HEK293T (cell line): ENCODE data around the gene ITGB5.

Source experiments
- CTCF ChIA-PET: fragments of 350-600 bp; formaldehyde crosslinking; extraction: SDS; loops from one replicate; lab custom pipeline; 2021; ENCODE audit warnings: antibody characterized with exemption, inconsistent platforms; lab: Yijun Ruan, JAX
- POLR2A ChIA-PET: fragments of 350-600 bp; formaldehyde crosslinking; extraction: SDS; loops from one replicate; lab custom pipeline; 2020; ENCODE audit warnings: antibody characterized with exemption, inconsistent platforms; lab: Yijun Ruan, JAX
- DNase-seq: peaks from one replicate; pipeline ENCODE4 v3.0.0; 2012; ENCODE audit warnings: mixed read lengths; ENCODE audit errors: extremely low spot score
- ARNT ChIP-seq: fragments of 450-650 bp; IDR thresholded peaks from 2 replicates; pipeline ENCODE4 v1.6.1; 2017; ENCODE audit warnings: mild to moderate bottlenecking
- BHLHE40 ChIP-seq: fragments of 450-650 bp; IDR thresholded peaks from 2 replicates; pipeline ENCODE4 v1.6.1; 2016; ENCODE audit warnings: mild to moderate bottlenecking, moderate library complexity, borderline replicate concordance
- CTBP1 ChIP-seq: fragments of 450-650 bp; IDR thresholded peaks from 2 replicates; pipeline ENCODE4 v1.6.1; 2016; ENCODE audit warnings: borderline replicate concordance
- ELF4 ChIP-seq: fragments of 450-650 bp; IDR thresholded peaks from 2 replicates; pipeline ENCODE4 v1.6.1; 2017; ENCODE audit warnings: antibody characterized with exemption
- FOXA1 ChIP-seq: fragments of 450-650 bp; IDR thresholded peaks from 2 replicates; pipeline ENCODE4 v1.6.1; 2016; ENCODE audit warnings: mild to moderate bottlenecking
- FOXK2 ChIP-seq: fragments of 450-650 bp; IDR thresholded peaks from 2 replicates; pipeline ENCODE4 v1.6.1; 2016; ENCODE audit warnings: mild to moderate bottlenecking
- FOXM1 ChIP-seq: fragments of 450-650 bp; IDR thresholded peaks from 2 replicates; pipeline ENCODE4 v1.6.1; 2017; ENCODE audit warnings: mild to moderate bottlenecking, borderline replicate concordance
- HDGF ChIP-seq: fragments of 450-650 bp; IDR thresholded peaks from 2 replicates; pipeline ENCODE4 v1.6.1; 2017; ENCODE audit warnings: antibody characterized with exemption, borderline replicate concordance
- L3MBTL2 ChIP-seq: fragments of 450-650 bp; conservative IDR thresholded peaks from 2 replicates; pipeline ENCODE4 v1.6.1; 2016; ENCODE audit warnings: mild to moderate bottlenecking
- LEF1 ChIP-seq: fragments of 450-650 bp; IDR thresholded peaks from 2 replicates; pipeline ENCODE4 v1.6.1; 2017; ENCODE audit warnings: mild to moderate bottlenecking, borderline replicate concordance
- NFRKB ChIP-seq: fragments of 450-650 bp; IDR thresholded peaks from 2 replicates; pipeline ENCODE4 v1.6.1; 2016; ENCODE audit warnings: mild to moderate bottlenecking, moderate library complexity
- SP1 ChIP-seq: fragments of 450-650 bp; IDR thresholded peaks from 2 replicates; pipeline ENCODE4 v1.6.1; 2017
- SUZ12 ChIP-seq: fragments of 450-650 bp; IDR thresholded peaks from 2 replicates; pipeline ENCODE4 v1.6.1; 2016; ENCODE audit warnings: mild to moderate bottlenecking
- TARDBP ChIP-seq: fragments of 450-650 bp; IDR thresholded peaks from 2 replicates; pipeline ENCODE4 v1.6.1; 2016
- ZNF384 ChIP-seq: fragments of 450-650 bp; IDR thresholded peaks from 2 replicates; pipeline ENCODE4 v1.6.1; 2016
- TF ChIP-seq, protein P1 (sequence below): fragments of 450-650 bp; IDR thresholded peaks from 2 replicates; pipeline ENCODE4 v1.6.1; 2016

ITGB5 gene

DNA sequence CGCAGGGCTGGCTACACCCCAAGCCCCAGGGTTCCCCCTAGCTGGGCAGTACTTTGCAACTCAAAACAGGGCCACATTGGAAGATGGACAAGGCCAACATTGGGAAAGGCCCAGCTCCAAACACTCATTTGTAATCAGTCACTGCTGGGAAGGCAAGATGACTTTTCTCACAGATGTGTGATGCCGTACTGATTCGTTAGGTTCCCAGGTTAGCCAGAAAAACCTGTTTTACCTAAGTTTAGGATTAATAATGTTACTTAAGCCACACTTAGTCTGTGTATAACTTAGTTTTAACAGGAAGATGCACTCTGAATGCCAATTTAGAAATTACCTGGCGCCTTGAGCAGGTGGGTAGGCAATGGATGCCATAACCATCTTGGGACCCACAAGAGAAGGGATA, 71.0 kb downstream of the ITGB5 start:
- TF ChIP-seq NFRKB (no peak), SP1 (no peak), ARNT (no peak), HDGF (no peak)
- TF ChIP-seq, protein P1, sequence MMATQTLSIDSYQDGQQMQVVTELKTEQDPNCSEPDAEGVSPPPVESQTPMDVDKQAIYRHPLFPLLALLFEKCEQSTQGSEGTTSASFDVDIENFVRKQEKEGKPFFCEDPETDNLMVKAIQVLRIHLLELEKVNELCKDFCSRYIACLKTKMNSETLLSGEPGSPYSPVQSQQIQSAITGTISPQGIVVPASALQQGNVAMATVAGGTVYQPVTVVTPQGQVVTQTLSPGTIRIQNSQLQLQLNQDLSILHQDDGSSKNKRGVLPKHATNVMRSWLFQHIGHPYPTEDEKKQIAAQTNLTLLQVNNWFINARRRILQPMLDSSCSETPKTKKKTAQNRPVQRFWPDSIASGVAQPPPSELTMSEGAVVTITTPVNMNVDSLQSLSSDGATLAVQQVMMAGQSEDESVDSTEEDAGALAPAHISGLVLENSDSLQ: no peak
- no peak for DNase-seq
- CTCF ChIA-PET: interaction anchor here (0.5 kb wide), 1 partner anchor 19 kb away, joined by 3 read pairs; no protein-coding TSS in a partner anchor
- POLR2A ChIA-PET: no interaction called here

DNA sequence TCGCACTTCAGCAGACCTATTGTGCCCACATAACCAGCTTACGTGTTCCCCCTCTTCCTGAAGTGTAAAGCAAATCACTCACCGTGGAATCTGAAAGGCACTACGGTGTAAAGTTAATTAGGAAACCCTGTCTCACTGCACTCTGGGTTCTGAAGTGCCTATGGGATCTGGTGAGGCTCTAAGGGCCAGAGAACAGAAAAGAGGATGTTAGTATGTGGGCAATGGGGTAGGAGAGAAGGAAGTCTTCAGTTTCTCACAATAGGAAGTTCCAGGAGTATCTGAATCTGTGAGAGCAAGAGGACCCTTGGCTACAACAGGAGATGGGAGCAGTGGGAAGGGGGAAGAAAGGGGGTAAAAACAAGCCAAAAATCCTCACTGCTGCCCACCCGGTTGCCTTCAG, 71.4 kb downstream of the ITGB5 start:
- DNase-seq: no peak
- ChIA-PET CTCF (interaction anchor here (1.1 kb wide), 1 partner anchor 53 kb away, joined by 4 read pairs; no protein-coding TSS in a partner anchor), POLR2A (no interaction called here)
- no peak for TF ChIP-seq L3MBTL2
- no peak for TF ChIP-seq FOXA1
- no peak for TF ChIP-seq FOXK2
- TF ChIP-seq BHLHE40: no peak
- TF ChIP-seq, protein P1: no peak
- no peak for TF ChIP-seq SP1
- TF ChIP-seq NFRKB: no peak
- TF ChIP-seq CTBP1: no peak
- no peak for TF ChIP-seq LEF1
- no peak for TF ChIP-seq ELF4
- no peak for TF ChIP-seq ARNT
- TF ChIP-seq ZNF384: no peak

DNA sequence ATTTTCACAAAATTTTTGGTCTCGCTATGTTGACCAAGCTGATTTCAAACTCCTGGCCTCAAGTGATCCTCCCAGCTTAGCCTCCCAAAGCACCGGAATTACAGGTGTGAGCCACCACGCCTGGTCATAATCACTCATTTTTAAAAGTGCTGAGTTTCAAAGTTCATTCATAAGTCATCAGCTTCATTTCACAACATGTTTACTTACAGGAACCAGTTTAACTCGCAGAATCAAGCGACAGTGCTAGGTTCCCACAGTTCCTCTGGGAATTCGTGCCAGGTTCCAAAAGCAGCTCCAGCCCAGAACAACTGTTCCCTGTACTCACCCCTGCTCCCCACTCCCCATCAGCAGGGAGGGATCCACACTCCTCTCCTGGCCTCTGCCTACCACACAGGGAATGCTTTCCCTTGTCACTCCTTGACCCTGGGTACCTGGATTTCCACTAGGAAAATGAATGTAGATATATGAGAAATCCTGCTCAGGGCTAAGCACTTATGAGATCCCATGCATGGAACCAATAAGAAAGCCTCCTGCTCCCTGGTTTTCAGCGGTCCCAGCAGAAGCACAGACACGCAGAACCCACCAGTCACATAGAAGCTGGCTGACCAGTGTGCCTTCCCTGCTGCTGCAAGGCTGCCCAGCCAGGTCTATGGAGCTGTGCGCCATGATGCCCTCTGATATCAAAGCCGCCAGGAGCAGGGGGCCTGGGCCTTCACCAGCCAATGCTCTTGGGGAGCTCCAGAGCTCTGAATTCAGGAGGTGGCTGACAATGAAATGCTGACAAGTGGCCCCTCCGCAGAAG, 72.3 kb downstream of the ITGB5 start:
- ChIA-PET CTCF (interaction anchor here (1.1 kb wide), 1 partner anchor 52 kb away, joined by 4 read pairs; no protein-coding TSS in a partner anchor), POLR2A (no interaction called here)
- no peak for DNase-seq
- TF ChIP-seq SUZ12 (no peak), FOXK2 (no peak), NFRKB (no peak), L3MBTL2 (no peak), ARNT (no peak), ZNF384 (no peak), BHLHE40 (no peak), FOXM1 (no peak), LEF1 (no peak), TARDBP (no peak), HDGF (no peak)

DNA sequence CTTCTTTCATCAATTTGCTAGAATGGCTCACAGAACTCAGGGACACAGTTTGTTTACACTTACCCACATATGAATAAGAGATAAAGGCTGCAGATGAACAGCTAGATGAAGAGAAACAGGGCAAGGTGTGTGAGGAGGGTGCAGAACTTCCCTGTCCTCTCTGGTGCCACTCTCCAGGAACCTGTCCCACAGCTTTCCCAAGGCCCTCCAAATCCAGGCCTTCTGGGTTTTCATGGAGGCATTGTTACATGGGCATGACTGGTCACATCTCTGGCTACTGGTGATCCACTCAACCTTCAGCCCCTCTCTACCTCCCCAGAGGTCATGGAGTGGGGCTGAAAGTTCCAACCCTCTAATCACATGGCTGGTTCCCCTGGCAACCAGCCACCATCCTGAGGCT, 73.6 kb downstream of the ITGB5 start:
- no peak for DNase-seq
- TF ChIP-seq BHLHE40: no peak
- no peak for TF ChIP-seq TARDBP
- no peak for TF ChIP-seq SP1
- no peak for TF ChIP-seq ARNT
- TF ChIP-seq LEF1: no peak
- no peak for TF ChIP-seq SUZ12
- no peak for TF ChIP-seq ELF4
- TF ChIP-seq ZNF384: no peak
- ChIA-PET POLR2A (no interaction called here), CTCF (no interaction called here)

DNA sequence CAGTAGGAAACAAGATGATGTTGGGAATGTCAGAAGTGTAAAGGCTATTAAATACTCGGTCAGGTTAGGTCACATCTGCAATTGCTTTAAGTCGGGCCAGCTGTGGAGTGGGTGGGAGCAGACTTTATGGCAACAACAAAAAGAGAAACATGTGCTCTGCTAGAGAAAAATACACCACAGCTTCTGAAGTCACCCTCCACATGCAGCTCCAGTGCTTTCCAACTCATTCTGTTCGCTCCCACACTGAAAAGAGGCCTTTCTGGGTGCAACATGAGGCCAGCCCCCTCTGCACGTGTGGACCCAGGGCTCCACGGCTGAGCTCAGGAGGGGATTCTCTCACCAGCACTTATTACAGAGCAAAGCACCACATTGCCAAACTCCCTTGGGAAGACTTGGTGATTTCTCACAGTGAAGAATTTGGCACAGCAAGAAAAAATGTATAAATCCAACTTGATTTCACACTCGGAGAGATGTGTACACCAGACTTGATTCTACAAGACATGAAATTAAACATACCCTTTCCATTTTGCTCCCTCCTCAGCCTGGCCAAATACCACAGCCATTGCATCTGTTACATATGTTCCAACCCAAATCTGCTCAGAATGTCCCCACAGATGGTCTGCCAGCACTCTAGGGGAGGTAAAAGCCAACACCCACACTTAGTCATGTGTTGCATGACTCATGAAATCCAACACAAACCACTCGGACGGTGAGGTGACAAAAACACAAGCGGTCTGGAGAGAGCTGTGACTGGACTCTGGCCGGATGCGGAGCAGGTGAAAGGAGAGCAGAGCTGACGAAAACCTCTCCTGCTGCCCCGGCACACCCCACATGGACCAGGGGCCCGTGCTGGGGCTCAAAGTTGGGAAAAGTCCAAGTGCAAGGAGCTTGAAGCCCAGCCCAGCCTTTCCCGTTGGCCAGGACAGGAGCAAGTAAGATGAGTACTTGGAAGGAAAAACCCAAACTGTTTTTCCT, 74.6 kb downstream of the ITGB5 start:
- CTCF ChIA-PET: no interaction called here

More for the DNA sequence above, 74.6 kb downstream of the ITGB5 start:
- no peak for DNase-seq
- TF ChIP-seq SUZ12 (no peak), SP1 (no peak), LEF1 (no peak), L3MBTL2 (no peak), FOXA1 (no peak), HDGF (no peak), NFRKB (no peak), TARDBP (no peak), FOXK2 (no peak), FOXM1 (no peak), CTBP1 (no peak), ZNF384 (no peak), ELF4 (no peak), ARNT (no peak)
- TF ChIP-seq, protein P1: no peak
- POLR2A ChIA-PET: no interaction called here
